ENCODE measurements around the gene MIPOL1. TPM values are rescaled to one million over a fixed set of nuclear protein-coding genes. Genes with fewer than 3 reads are reported as not detected.

The MIPOL1 gene
- total and polyA plus RNA-seq, 9 of the 15 experiments (the other 6 are each of a cell fraction or from before 2014, with no cell fraction given) = 6.7 to 21.9 (median 12.4) TPM

GRCh38 chr14:37329189-37330001, 131.7 kb downstream of the MIPOL1 start (continued):
- TF ChIP-seq ZBTB43 (CRISPR knock-in tag; IDR thresholded peaks at IDR 0.05) = no peak
- TF ChIP-seq PBX2 (CRISPR knock-in tag; IDR thresholded peaks at IDR 0.05; ENCODE audit: low read depth) = no peak
- TF ChIP-seq PBX2 (tag; conservative IDR thresholded peaks at IDR 0.05; ENCODE audit: low read depth) = no peak
- no peak for TF ChIP-seq ZBTB33 (CRISPR knock-in tag; IDR thresholded peaks at IDR 0.05)
- no peak for TF ChIP-seq ZBED1 (IDR thresholded peaks at IDR 0.05)
- no peak for TF ChIP-seq PURB (CRISPR knock-in tag; IDR thresholded peaks at IDR 0.05; ENCODE audit: low read depth)
- TF ChIP-seq MLLT1 (IDR thresholded peaks at IDR 0.05) = no peak

Data from K562 (cell line).